Neuronal stem cell (in vitro differentiated cells): ENCODE measurements around the gene ASGR1.

Source experiments
- DNase-seq: peaks from one replicate; pipeline ENCODE4 v3.0.0-alpha.2; 2013; ENCODE audit warnings: low spot score
- H2AFZ ChIP-seq: one replicate; pipeline ENCODE4 v1.6.1; 2013; ENCODE audit warnings: mild to moderate bottlenecking, low read length, inconsistent platforms
- H2AK5ac ChIP-seq: 2 replicates; pipeline ENCODE4 v1.6.1; 2013; ENCODE audit warnings: low read depth, mild to moderate bottlenecking, inconsistent platforms, low read length, moderate library complexity, mixed read lengths
- H2BK120ac ChIP-seq: 2 replicates; pipeline ENCODE4 v1.6.1; 2013; ENCODE audit warnings: low read depth, mild to moderate bottlenecking, inconsistent platforms, low read length, moderate library complexity, mixed read lengths
- H2BK12ac ChIP-seq: one replicate; pipeline ENCODE4 v1.6.1; 2013; ENCODE audit warnings: low read length, inconsistent platforms
- H2BK15ac ChIP-seq: 2 replicates; pipeline ENCODE4 v1.6.1; 2013; ENCODE audit warnings: mild to moderate bottlenecking, low read length, inconsistent platforms, mixed read lengths
- H2BK5ac ChIP-seq: one replicate; pipeline ENCODE4 v1.6.1; 2013; ENCODE audit warnings: inconsistent platforms, mild to moderate bottlenecking, low read length, moderate library complexity
- H3K14ac ChIP-seq: one replicate; pipeline ENCODE4 v1.6.1; 2013; ENCODE audit warnings: low read length, inconsistent platforms
- H3K18ac ChIP-seq: 2 replicates; pipeline ENCODE4 v1.6.1; 2013; ENCODE audit warnings: low read length, inconsistent platforms
- H3K23ac ChIP-seq: 2 replicates; pipeline ENCODE4 v1.6.1; 2013; ENCODE audit warnings: low read depth, mild to moderate bottlenecking, mixed read lengths, low read length, inconsistent platforms; ENCODE audit not compliant: poor library complexity
- H3K27ac ChIP-seq: replicated peaks from 3 replicates; pipeline ENCODE4 v1.5.1; 2013; ENCODE audit warnings: low read length, inconsistent platforms
- H3K27me3 ChIP-seq, 3 experiments: 2 replicates each; pipeline ENCODE4 v1.6.1; 2013; ENCODE audit warnings: low read length in 3 of 3, mild to moderate bottlenecking in 2 of 3, inconsistent platforms in 1 of 3, low read depth in 1 of 3, mixed read lengths in 1 of 3, moderate library complexity in 1 of 3; ENCODE audit not compliant: control insufficient read depth in 3 of 3, insufficient read depth in 3 of 3
- H3K36me3 ChIP-seq, 2 donors: replicated peaks in 1 of 2; 2 replicates each; pipeline ENCODE4 v1.6.1; 2013; ENCODE audit warnings: low read length in 2 of 2; ENCODE audit not compliant: control insufficient read depth in 2 of 2, insufficient read depth in 2 of 2
- H3K4ac ChIP-seq: 2 replicates; pipeline ENCODE4 v1.6.1; 2013; ENCODE audit warnings: inconsistent platforms, mild to moderate bottlenecking, low read length, moderate library complexity
- H3K4me1 ChIP-seq, 2 donors: 1 replicate in 1 of 2; 2 replicates in 1 of 2; pipeline ENCODE4 v1.6.1; 2013; ENCODE audit warnings: low read length in 2 of 2, low read depth in 1 of 2; ENCODE audit not compliant: control insufficient read depth in 2 of 2, insufficient read depth in 1 of 2
- H3K4me2 ChIP-seq: one replicate; pipeline ENCODE4 v1.6.1; 2013; ENCODE audit warnings: mild to moderate bottlenecking, low read length, inconsistent platforms; ENCODE audit not compliant: insufficient read depth, poor library complexity, severe bottlenecking
- H3K4me3 ChIP-seq, 2 donors: 2 replicates each; pipeline ENCODE4 v1.5.1; 2013; ENCODE audit warnings: low read length in 2 of 2, mild to moderate bottlenecking in 2 of 2, inconsistent platforms in 1 of 2, moderate library complexity in 1 of 2
- H3K79me1 ChIP-seq: one replicate; pipeline ENCODE4 v1.6.1; 2013; ENCODE audit warnings: low read depth, mild to moderate bottlenecking, inconsistent platforms, low read length, moderate library complexity
- H3K9ac ChIP-seq: one replicate; pipeline ENCODE4 v1.6.1; 2013; ENCODE audit warnings: mild to moderate bottlenecking, low read depth, low read length, inconsistent platforms; ENCODE audit not compliant: poor library complexity
- H3K9me3 ChIP-seq, 2 donors: replicated peaks in 1 of 2; 2 replicates each; pipeline versions ENCODE3 to v1.6.1; 2013; ENCODE audit warnings: low read length in 2 of 2, mild to moderate bottlenecking in 2 of 2, inconsistent platforms in 1 of 2, low read depth in 1 of 2, mixed read lengths in 1 of 2, moderate library complexity in 1 of 2; ENCODE audit not compliant: control insufficient read depth in 2 of 2, insufficient read depth in 1 of 2
- H4K8ac ChIP-seq: one replicate; pipeline ENCODE4 v1.6.1; 2013; ENCODE audit warnings: low read depth, mild to moderate bottlenecking, inconsistent platforms, low read length, moderate library complexity
- H4K91ac ChIP-seq: one replicate; pipeline ENCODE4 v1.6.1; 2013; ENCODE audit warnings: low read length, low read depth, mild to moderate bottlenecking, inconsistent platforms; ENCODE audit not compliant: poor library complexity
- WGBS, 2 donors: extraction: QIAGEN DNeasy Blood & Tissue Kit; methylation state at CpG; one replicate each; pipeline ENCODE4 v1.1.7; 2013; ENCODE audit warnings: missing lambda C conversion rate in 2 of 2, mixed read lengths in 1 of 2; ENCODE audit not compliant: insufficient read length in 2 of 2, insufficient replicate concordance in 1 of 2; ENCODE audit errors: extremely low coverage in 2 of 2; 5-methylcytosine and 5-hydroxymethylcytosine counted together

The ASGR1 gene

DNA sequence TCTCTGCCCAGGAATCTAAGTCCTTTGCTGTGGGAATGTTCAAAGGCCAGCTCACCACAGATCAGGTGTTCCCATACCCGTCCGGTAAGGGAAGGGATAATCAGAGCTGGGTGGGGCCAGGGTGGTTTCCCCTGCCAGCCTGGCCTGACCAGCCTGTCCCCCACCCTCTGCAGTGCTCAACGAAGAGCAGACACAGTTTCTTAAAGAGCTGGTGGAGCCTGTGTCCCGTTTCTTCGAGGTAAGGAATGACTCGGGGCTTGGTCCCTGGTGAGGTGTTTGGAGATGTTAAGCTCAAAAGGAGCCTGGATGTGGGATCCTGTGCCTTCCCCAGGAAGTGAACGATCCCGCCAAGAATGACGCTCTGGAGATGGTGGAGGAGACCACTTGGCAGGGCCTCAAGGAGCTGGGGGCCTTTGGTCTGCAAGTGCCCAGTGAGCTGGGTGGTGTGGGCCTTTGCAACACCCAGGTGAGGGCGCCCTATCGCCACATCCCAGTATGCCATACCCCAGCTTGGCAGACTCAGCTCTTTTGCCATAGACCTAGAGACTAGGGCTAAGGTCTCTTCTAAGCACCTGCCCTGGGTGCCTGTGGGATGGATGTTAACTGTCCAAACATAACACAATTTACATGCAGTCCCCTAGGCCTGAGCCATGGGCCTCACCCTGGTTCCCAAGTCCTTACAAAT, 41.6 kb upstream of the ASGR1 start:
- Histone ChIP-seq H3K4me3 (peak overlapping the region; percentile 67 to 93), H2BK5ac (no peak overlapping the region), H2BK15ac (no peak overlapping the region), H3K27me3 (no peaks in the 10 kb centered on the region), H2BK120ac (no peak overlapping the region), H3K79me1 (peaks cover 2% of the 10 kb centered on the region), H3K27ac (peak overlapping the region; percentile 23), H4K8ac (no peak overlapping the region), H3K4me1 (peaks cover 23 to 29% of the 10 kb centered on the region in 2 donors), H3K36me3 (peaks cover 36 to 53% of the 10 kb centered on the region in 2 donors), H2AFZ (no peak overlapping the region), H3K9me3 (no peaks in the 10 kb centered on the region), H3K23ac (peak overlapping the region; percentile 98), H4K91ac (no peak overlapping the region), H3K4ac (no peak overlapping the region), H3K14ac (peak overlapping the region; percentile 22), H2BK12ac (no peak overlapping the region), H2AK5ac (peak overlapping the region; percentile 20), H3K18ac (no peak overlapping the region), H3K4me2 (peak overlapping the region; percentile 99), H3K9ac (peak overlapping the region; percentile 96)
- no peak for DNase-seq
- no CpG with 5 or more reads among the region's 11 CpGs for WGBS, 2 donors

DNA sequence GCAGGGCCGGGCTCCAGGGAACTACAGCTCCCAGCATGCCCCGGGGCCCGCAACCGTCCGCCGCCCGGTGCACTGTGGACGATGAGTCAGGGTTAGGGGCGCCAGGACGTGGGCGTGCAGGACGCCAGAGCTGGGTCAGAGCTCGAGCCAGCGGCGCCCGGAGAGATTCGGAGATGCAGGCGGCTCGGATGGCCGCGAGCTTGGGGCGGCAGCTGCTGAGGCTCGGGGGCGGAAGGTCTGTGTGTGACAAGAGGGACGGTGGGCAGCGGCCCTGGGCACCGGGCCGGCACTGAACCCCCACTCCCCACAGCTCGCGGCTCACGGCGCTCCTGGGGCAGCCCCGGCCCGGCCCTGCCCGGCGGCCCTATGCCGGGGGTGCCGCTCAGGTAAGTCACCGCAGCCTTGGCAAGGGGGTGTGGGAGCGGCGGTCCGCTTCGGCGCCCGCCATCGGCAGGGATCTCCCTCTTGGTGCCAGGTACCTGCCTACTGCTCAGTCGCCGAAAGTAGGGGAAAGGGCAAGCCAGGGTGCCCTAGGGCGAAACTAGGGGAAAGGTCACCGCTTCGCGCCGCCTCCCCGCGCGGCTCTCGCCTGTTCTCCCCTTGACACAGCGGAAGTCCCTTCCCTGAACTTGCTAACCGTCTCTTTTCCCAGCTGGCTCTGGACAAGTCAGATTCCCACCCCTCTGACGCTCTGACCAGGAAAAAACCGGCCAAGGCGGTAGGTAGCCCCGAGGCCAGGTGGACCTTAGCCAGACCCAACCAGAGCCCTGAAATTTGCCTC, 40.8 kb upstream of the ASGR1 start, which contains the start of the genes ACADVL and DLG4:
Gene ACADVL, plus strand, starts transcription at position 127 of the 781 bp plus-strand sequence. Its CDS starts 47 bp downstream, at position 174.
Gene DLG4, minus strand, starts transcription at position 25 of the 781 bp plus-strand sequence.
- peak within 1 kb of the TSS; percentile 47 for H2BK5ac ChIP-seq
- peak within 1 kb of the TSS; percentile 98 for H3K23ac ChIP-seq
- no peaks in the 10 kb centered on the region for H3K9me3 ChIP-seq
- no peak within 1 kb of the TSS for H4K8ac ChIP-seq
- no peak within 1 kb of the TSS for H3K4ac ChIP-seq
- peaks cover 29 to 35% of the 10 kb centered on the region in 2 donors for H3K4me1 ChIP-seq
- peaks cover 30 to 46% of the 10 kb centered on the region in 2 donors for H3K36me3 ChIP-seq
- H4K91ac ChIP-seq: no peak within 1 kb of the TSS
- peak within 1 kb of the TSS; percentile 99 for H3K4me2 ChIP-seq
- peak within 1 kb of the TSS; percentile 22 for H3K14ac ChIP-seq
- peak within 1 kb of the TSS; percentile 67 to 93 for H3K4me3 ChIP-seq
- no peak within 1 kb of the TSS for H2BK12ac ChIP-seq
- H2BK15ac ChIP-seq: peak within 1 kb of the TSS; percentile 35
- H3K79me1 ChIP-seq: peaks cover 2% of the 10 kb centered on the region
- peak within 1 kb of the TSS; percentile 83 for H2AFZ ChIP-seq
- no peak within 1 kb of the TSS for H2BK120ac ChIP-seq
- DNase-seq: peak; percentile 73
- peak within 1 kb of the TSS; percentile 92 for H3K18ac ChIP-seq
- H3K27me3 ChIP-seq: no peaks in the 10 kb centered on the region
- peak within 1 kb of the TSS; percentile 22 for H2AK5ac ChIP-seq
- no CpG with 5 or more reads among the region's 63 CpGs for WGBS, 2 donors
- H3K9ac ChIP-seq: peak within 1 kb of the TSS; percentile 96
- H3K27ac ChIP-seq: peak within 1 kb of the TSS; percentile 62

DNA sequence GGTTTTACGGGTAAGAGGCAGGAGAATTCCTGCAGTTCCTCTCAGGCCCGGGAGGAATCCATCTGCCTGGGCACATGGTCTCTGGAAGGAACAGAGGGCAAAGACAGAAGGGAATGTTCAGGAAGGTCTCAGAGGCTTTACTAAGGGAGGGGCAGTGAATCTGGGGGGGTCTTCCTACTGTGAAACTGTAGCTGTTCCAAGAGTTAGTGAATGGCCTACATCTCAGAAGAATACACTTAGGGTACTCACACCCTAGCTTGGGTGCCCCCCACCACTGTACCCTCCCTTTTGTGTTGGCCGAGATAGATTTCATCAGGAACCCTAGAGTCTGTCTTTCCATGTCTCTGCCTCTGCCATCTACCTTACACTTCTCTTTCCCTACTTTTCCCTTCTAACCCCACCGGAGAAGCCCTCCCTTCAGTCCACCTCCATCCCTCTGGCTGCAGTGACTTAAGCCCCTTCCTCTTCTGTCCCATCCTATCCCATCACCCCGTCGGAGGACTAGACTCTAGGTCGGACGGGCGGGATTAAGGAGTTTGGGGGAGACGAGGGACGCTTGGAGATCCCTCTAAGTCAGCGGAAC, 40.1 kb upstream of the ASGR1 start:
- Histone ChIP-seq H3K4me3 (peak overlapping the region; percentile 58 to 67), H3K9ac (no peak overlapping the region), H3K4ac (no peak overlapping the region), H2BK120ac (no peak overlapping the region), H3K27ac (peak overlapping the region; percentile 3), H2BK5ac (no peak overlapping the region), H3K4me2 (peak overlapping the region; percentile 38), H4K91ac (no peak overlapping the region), H4K8ac (no peak overlapping the region), H3K23ac (no peak overlapping the region), H3K79me1 (peaks cover 2% of the 10 kb centered on the region), H2BK15ac (peak overlapping the region; percentile 6), H3K14ac (no peak overlapping the region), H2AFZ (peak overlapping the region; percentile 83), H2AK5ac (peak overlapping the region; percentile 22), H2BK12ac (no peak overlapping the region), H3K36me3 (peaks cover 26 to 39% of the 10 kb centered on the region in 2 donors), H3K9me3 (no peaks in the 10 kb centered on the region), H3K4me1 (peaks cover 29 to 35% of the 10 kb centered on the region in 2 donors), H3K18ac (peak overlapping the region; percentile 38), H3K27me3 (no peaks in the 10 kb centered on the region)
- DNase-seq: no peak
- WGBS, 2 donors: no CpG with 5 or more reads among the region's 12 CpGs
